ENCODE results near the gene TAS2R41.
A peak's percentile ranks its signal among the peaks of the same experiment; 100 is the strongest.

Gene TAS2R41

DNA sequence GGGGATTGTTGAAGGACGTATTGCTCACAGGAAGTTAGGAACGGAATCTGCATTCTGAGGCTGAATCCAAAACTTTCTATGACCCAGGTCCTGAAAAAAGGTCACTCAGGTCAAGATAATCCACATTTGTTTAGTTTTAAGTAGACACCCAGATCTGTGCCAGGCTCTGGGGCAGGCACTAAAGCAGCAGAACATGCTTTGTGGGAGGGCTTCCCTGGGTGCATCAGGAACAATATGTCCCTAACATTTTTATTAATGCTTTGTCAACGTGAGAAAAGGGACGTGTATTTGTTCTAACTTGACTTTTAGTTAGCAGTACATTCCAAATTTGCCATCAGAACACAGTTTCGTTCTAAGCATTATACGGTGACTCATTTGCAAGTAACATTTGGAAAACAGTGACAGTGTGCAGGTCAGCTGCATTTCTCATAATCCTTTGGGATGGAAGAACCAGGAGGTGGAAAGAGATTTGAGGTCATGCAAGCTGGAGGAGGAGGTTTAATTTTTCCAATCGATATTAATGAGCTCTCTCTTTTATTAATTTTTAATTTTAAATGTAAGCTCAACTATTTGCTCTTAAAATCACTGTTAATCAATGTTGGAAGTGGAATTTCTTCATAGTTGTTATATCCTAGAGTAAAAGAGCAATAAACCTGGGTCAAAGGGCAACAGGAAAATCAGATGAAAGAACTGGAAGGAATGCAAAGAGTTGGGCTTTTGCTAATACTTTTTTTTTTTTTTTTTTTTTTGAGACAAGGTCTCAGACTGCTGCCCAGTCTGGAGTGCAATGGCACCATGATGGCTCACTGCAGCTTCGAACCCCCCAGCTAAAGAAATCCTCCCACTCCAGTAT is 35.0 kb downstream of the TAS2R41 start:
- H3K4me3 ChIP-seq (ENCODE audit: control insufficient read depth, low read depth, low read length), result no peak overlapping the region
- peak; percentile 81 for DNase-seq (ENCODE audit: low read depth)
- TF ChIP-seq, protein P1, sequence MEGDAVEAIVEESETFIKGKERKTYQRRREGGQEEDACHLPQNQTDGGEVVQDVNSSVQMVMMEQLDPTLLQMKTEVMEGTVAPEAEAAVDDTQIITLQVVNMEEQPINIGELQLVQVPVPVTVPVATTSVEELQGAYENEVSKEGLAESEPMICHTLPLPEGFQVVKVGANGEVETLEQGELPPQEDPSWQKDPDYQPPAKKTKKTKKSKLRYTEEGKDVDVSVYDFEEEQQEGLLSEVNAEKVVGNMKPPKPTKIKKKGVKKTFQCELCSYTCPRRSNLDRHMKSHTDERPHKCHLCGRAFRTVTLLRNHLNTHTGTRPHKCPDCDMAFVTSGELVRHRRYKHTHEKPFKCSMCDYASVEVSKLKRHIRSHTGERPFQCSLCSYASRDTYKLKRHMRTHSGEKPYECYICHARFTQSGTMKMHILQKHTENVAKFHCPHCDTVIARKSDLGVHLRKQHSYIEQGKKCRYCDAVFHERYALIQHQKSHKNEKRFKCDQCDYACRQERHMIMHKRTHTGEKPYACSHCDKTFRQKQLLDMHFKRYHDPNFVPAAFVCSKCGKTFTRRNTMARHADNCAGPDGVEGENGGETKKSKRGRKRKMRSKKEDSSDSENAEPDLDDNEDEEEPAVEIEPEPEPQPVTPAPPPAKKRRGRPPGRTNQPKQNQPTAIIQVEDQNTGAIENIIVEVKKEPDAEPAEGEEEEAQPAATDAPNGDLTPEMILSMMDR (conservative IDR thresholded peaks at IDR 0.05; ENCODE audit: control insufficient read depth, insufficient read depth, low read depth, low read length), result no peak

DNA sequence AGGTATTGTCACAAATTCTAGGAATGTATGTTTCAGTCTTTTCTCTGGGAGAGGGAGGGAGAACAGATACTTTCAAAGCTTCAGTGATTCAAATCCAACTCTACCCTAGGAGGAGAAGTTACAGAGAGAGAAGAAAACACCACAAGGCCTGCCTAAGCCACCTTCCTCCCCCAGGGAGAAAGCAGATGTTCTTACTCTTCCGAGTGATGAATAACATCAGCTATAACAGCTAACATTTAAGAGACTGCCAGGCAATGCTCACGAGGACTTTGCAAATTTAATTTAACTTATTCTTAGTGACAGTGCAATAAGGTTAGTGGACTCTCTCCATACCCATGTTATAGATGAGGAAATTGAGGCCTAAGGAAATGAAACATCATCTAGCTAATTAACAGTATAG is 36.8 kb downstream of the TAS2R41 start:
- H3K4me3 ChIP-seq (ENCODE audit: control insufficient read depth, low read depth, low read length), result no peak overlapping the region
- TF ChIP-seq, protein P1 (conservative IDR thresholded peaks at IDR 0.05; ENCODE audit: control insufficient read depth, insufficient read depth, low read depth, low read length), result no peak
- peak; percentile 57 for DNase-seq (ENCODE audit: low read depth)

DNA sequence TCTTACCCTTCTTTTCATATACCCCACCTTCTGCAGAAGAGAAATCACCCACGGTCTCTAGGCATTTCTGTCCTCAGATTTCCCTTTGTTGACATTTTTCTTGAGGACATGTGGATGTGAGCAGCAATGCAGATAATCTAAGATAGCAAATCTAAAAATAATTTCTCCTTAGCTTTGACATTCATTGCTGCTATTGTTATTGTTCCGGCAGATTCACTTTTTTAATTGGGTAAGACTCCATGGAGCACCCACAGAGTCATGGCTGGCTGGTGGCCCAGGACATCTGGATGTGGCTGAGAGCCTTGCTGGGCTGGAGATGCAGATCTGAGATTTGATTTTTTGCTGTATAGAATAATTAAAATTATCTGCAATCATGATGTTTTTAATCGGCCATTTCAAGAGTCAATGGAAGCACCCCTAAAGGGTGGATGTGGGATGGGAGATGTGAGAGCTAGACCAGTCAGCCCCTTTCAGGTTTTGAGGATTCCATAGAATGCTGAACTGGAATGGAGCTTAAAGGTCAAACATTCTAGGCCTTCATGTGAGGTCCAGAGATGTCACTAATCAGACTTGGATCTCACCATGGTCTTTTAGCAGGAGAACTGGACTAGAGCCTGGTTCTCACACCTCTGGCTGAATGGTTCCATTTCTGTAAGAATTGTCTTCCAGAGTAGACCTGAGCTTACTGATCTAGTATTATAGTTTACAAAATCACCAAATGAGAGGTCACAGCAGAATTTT is 37.5 kb downstream of the TAS2R41 start:
- DNase-seq (ENCODE audit: low read depth), result peak; percentile 59

DNA sequence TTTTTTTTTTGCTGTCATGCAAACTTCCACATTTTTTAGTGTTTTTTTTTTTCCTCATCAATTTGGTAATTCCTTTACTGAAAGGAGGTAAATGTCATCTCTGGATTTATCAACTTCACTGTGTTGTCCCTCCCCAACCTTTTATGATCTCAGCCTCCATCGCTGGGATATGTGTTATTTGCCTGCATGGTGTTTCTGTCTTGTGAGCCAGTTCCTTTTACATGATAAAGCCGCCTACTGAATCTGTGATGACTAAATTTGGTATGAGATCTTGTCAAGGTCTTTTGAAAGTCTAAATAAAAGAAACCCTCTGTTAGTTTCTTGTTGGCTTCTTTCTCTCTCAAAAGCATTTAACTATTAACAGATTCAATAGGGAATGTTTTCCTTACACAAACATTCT is 39.3 kb downstream of the TAS2R41 start:
- DNase-seq (ENCODE audit: low read depth), result no peak
- H3K4me3 ChIP-seq (ENCODE audit: control insufficient read depth, low read depth, low read length), result no peak overlapping the region
- TF ChIP-seq, protein P1 (conservative IDR thresholded peaks at IDR 0.05; ENCODE audit: control insufficient read depth, insufficient read depth, low read depth, low read length), result no peak

More for the DNA sequence above, 37.5 kb downstream of the TAS2R41 start:
- no peak overlapping the region for H3K4me3 ChIP-seq (ENCODE audit: control insufficient read depth, low read depth, low read length)
- TF ChIP-seq, protein P1 (conservative IDR thresholded peaks at IDR 0.05; ENCODE audit: control insufficient read depth, insufficient read depth, low read depth, low read length), result no peak

DNA sequence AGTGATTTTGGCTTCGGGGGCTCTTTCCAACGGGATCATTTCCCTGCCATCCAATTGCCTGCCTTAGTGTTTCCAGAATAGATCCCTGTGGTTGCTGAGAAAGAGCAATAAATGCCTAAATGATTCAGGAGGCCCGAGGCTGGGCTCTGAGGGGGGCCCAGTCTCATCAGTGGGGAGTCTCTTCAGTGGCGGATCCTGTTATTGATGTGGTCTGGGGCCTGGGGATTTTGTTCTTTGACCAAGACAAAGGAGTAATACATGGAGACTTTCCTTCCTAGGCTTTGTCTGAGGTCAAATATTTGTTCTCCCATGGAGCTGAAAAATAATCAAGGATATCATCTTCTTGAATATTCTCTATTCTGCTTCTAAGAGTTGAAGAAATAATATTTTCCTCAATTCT is 40.8 kb downstream of the TAS2R41 start:
- no peak overlapping the region for H3K4me3 ChIP-seq (ENCODE audit: control insufficient read depth, low read depth, low read length)
- no peak for DNase-seq (ENCODE audit: low read depth)
- TF ChIP-seq, protein P1 (conservative IDR thresholded peaks at IDR 0.05; ENCODE audit: control insufficient read depth, insufficient read depth, low read depth, low read length), result no peak

DNA sequence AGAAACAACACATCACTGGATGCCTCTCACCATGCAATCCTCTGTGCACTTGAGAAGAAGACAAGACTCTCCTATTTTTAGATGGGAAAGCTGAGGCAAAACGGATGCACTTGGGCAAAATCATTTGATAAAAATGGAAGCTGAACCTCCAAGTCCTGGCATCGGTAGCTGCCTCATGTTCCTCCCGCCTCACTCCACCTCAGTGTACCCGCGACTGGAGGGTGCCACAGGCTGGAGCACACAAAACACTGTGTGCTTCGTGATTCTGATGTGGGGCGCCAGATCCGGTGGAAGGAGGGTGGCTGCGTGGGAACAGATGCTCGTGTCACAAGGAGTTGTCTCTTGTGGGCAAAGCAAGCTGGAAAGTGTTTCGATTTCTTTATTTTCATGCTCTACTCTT is 41.3 kb downstream of the TAS2R41 start:
- no peak for DNase-seq (ENCODE audit: low read depth)
- no peak overlapping the region for H3K4me3 ChIP-seq (ENCODE audit: control insufficient read depth, low read depth, low read length)
- TF ChIP-seq, protein P1 (conservative IDR thresholded peaks at IDR 0.05; ENCODE audit: control insufficient read depth, insufficient read depth, low read depth, low read length), result no peak

All from fibroblast of mammary gland (primary cell).